HEK293T (cell line): ENCODE results near the gene REELD1.

Experiments
- CTCF ChIA-PET: fragments of 350-600 bp; formaldehyde crosslinking; extraction: SDS; loops from one replicate; lab custom pipeline; 2021; ENCODE audit warnings: antibody characterized with exemption, inconsistent platforms; lab: Yijun Ruan, JAX
- POLR2A ChIA-PET: fragments of 350-600 bp; formaldehyde crosslinking; extraction: SDS; loops from one replicate; lab custom pipeline; 2020; ENCODE audit warnings: antibody characterized with exemption, inconsistent platforms; lab: Yijun Ruan, JAX
- DNase-seq: peaks from one replicate; pipeline ENCODE4 v3.0.0; 2012; ENCODE audit warnings: mixed read lengths; ENCODE audit errors: extremely low spot score
- ARNT ChIP-seq: fragments of 450-650 bp; IDR thresholded peaks from 2 replicates; pipeline ENCODE4 v1.6.1; 2017; ENCODE audit warnings: mild to moderate bottlenecking
- BHLHE40 ChIP-seq: fragments of 450-650 bp; IDR thresholded peaks from 2 replicates; pipeline ENCODE4 v1.6.1; 2016; ENCODE audit warnings: mild to moderate bottlenecking, moderate library complexity, borderline replicate concordance
- CTBP1 ChIP-seq: fragments of 450-650 bp; IDR thresholded peaks from 2 replicates; pipeline ENCODE4 v1.6.1; 2016; ENCODE audit warnings: borderline replicate concordance
- ELF4 ChIP-seq: fragments of 450-650 bp; IDR thresholded peaks from 2 replicates; pipeline ENCODE4 v1.6.1; 2017; ENCODE audit warnings: antibody characterized with exemption
- FOXA1 ChIP-seq: fragments of 450-650 bp; IDR thresholded peaks from 2 replicates; pipeline ENCODE4 v1.6.1; 2016; ENCODE audit warnings: mild to moderate bottlenecking
- FOXK2 ChIP-seq: fragments of 450-650 bp; IDR thresholded peaks from 2 replicates; pipeline ENCODE4 v1.6.1; 2016; ENCODE audit warnings: mild to moderate bottlenecking
- FOXM1 ChIP-seq: fragments of 450-650 bp; IDR thresholded peaks from 2 replicates; pipeline ENCODE4 v1.6.1; 2017; ENCODE audit warnings: mild to moderate bottlenecking, borderline replicate concordance
- HDGF ChIP-seq: fragments of 450-650 bp; IDR thresholded peaks from 2 replicates; pipeline ENCODE4 v1.6.1; 2017; ENCODE audit warnings: antibody characterized with exemption, borderline replicate concordance
- L3MBTL2 ChIP-seq: fragments of 450-650 bp; conservative IDR thresholded peaks from 2 replicates; pipeline ENCODE4 v1.6.1; 2016; ENCODE audit warnings: mild to moderate bottlenecking
- LEF1 ChIP-seq: fragments of 450-650 bp; IDR thresholded peaks from 2 replicates; pipeline ENCODE4 v1.6.1; 2017; ENCODE audit warnings: mild to moderate bottlenecking, borderline replicate concordance
- NFRKB ChIP-seq: fragments of 450-650 bp; IDR thresholded peaks from 2 replicates; pipeline ENCODE4 v1.6.1; 2016; ENCODE audit warnings: mild to moderate bottlenecking, moderate library complexity
- SP1 ChIP-seq: fragments of 450-650 bp; IDR thresholded peaks from 2 replicates; pipeline ENCODE4 v1.6.1; 2017
- SUZ12 ChIP-seq: fragments of 450-650 bp; IDR thresholded peaks from 2 replicates; pipeline ENCODE4 v1.6.1; 2016; ENCODE audit warnings: mild to moderate bottlenecking
- TARDBP ChIP-seq: fragments of 450-650 bp; IDR thresholded peaks from 2 replicates; pipeline ENCODE4 v1.6.1; 2016
- ZNF384 ChIP-seq: fragments of 450-650 bp; IDR thresholded peaks from 2 replicates; pipeline ENCODE4 v1.6.1; 2016
- TF ChIP-seq, protein P1 (sequence below): fragments of 450-650 bp; IDR thresholded peaks from 2 replicates; pipeline ENCODE4 v1.6.1; 2016

The REELD1 gene

DNA sequence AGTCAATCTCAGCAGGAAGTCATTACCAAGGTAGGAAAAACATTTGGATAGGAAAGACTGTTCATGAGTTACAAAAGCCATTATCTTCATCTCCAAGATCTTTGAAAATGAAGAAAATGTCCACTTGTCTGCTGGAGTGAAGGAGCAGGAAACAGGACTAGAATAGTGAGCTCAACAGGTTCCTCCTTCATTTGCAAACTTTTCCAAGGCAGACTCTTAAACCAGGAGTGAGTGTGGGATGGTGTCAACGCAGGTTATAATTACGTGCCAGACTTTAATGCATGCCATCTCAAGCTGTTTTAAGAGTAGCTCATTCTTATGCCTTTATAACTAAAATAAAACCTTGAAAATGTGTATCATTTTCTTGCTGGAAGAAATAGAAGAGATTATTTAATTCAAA is 3.4 kb upstream of the REELD1 start:
- ChIA-PET CTCF (no interaction called here), POLR2A (no interaction called here)

DNA sequence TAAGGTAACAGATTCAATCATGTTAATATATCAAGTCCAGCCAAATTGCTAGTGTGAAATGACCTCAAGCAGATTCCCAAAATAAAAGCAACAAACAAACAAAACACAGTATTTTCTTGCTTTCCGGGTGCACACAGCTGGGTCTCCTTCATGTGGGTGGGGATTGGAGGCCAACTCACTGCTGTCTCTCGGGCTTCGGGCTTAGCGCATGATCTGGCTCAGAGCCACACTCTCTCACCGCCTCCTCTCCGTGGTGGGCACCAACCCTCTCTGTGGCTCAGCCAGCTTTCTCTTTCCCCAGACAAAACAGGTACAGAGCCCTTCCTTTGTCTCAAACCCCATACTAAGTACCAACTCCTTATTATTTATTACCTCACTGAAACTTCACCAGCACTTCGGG is 2.9 kb upstream of the REELD1 start:
- ChIA-PET CTCF (no interaction called here), POLR2A (no interaction called here)
- TF ChIP-seq NFRKB = no peak
- TF ChIP-seq BHLHE40 = no peak
- no peak for TF ChIP-seq CTBP1
- TF ChIP-seq LEF1 = no peak
- TF ChIP-seq L3MBTL2 = no peak
- TF ChIP-seq FOXM1 = no peak
- TF ChIP-seq ARNT = no peak
- no peak for TF ChIP-seq TARDBP
- TF ChIP-seq, protein P1, sequence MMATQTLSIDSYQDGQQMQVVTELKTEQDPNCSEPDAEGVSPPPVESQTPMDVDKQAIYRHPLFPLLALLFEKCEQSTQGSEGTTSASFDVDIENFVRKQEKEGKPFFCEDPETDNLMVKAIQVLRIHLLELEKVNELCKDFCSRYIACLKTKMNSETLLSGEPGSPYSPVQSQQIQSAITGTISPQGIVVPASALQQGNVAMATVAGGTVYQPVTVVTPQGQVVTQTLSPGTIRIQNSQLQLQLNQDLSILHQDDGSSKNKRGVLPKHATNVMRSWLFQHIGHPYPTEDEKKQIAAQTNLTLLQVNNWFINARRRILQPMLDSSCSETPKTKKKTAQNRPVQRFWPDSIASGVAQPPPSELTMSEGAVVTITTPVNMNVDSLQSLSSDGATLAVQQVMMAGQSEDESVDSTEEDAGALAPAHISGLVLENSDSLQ = no peak
- no peak for TF ChIP-seq FOXK2
- TF ChIP-seq ELF4 = no peak
- TF ChIP-seq FOXA1 = no peak
- no peak for TF ChIP-seq HDGF
- no peak for TF ChIP-seq SUZ12
- no peak for TF ChIP-seq ZNF384
- TF ChIP-seq SP1 = no peak
- DNase-seq = no peak

More for the DNA sequence above, 3.4 kb upstream of the REELD1 start:
- DNase-seq = no peak
- TF ChIP-seq FOXK2 (no peak), LEF1 (no peak), L3MBTL2 (no peak)
- TF ChIP-seq, protein P1 = no peak

GRCh38 chr4:146212781-146213180 is 1.6 kb upstream of the REELD1 start:
- ChIA-PET CTCF (interaction anchor here (0.6 kb wide), 1 partner anchor 700 kb away, joined by 3 read pairs; no protein-coding TSS in a partner anchor), POLR2A (no interaction called here)
- TF ChIP-seq NFRKB (no peak), LEF1 (no peak), ARNT (no peak), ZNF384 (no peak), FOXK2 (no peak), SUZ12 (no peak), CTBP1 (no peak), ELF4 (no peak), FOXM1 (no peak), FOXA1 (no peak), L3MBTL2 (no peak), BHLHE40 (no peak), SP1 (no peak), TARDBP (no peak), HDGF (no peak)
- TF ChIP-seq, protein P1 = no peak
- no peak for DNase-seq

DNA sequence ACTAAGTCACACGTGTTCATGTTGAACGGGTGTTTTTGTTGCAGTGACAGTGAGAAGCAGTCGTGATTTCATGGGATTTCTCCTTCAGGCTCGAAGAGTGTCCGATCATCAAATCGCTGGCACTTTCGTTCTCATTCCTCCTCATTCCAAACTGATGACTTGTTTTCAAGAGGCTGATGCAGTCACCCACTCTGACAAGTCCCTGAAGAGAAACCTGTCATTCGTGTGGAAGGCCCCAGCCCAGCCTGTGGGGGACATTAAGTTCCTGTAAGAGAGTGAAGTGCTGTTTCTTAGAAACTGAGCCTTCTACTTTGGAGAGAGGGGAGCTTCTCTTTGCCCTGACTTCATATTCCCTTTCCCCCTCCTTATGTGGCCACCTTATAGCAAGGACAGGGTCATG is 8.0 kb downstream of the REELD1 start:
- DNase-seq = no peak
- TF ChIP-seq, protein P1 = no peak
- no peak for TF ChIP-seq BHLHE40
- TF ChIP-seq TARDBP = no peak
- no peak for TF ChIP-seq FOXK2
- no peak for TF ChIP-seq SUZ12
- no peak for TF ChIP-seq SP1
- TF ChIP-seq LEF1 = no peak
- TF ChIP-seq HDGF = no peak
- TF ChIP-seq FOXA1 = no peak
- TF ChIP-seq ZNF384 = no peak
- no peak for TF ChIP-seq FOXM1
- no peak for TF ChIP-seq CTBP1
- no peak for TF ChIP-seq NFRKB
- no peak for TF ChIP-seq L3MBTL2
- POLR2A ChIA-PET = no interaction called here
- CTCF ChIA-PET = interaction anchor here (0.6 to 0.7 kb wide), 3 partner anchors 20 to 331 kb away, joined by 3 to 5 read pairs (median 3); no protein-coding TSS in a partner anchor

- TF ChIP-seq LEF1 (no peak), SP1 (no peak), FOXA1 (no peak), ZNF384 (no peak), HDGF (no peak), FOXK2 (no peak), SUZ12 (no peak), ELF4 (no peak)
- DNase-seq = no peak
- CTCF ChIA-PET = no interaction called here
- POLR2A ChIA-PET = no interaction called here
Measured at GRCh38 chr4:146224326-146224966, 10.1 kb downstream of the REELD1 start.
